ENCODE data around the gene NECAB3. TPM values are rescaled to one million over a fixed set of nuclear protein-coding genes. Genes with fewer than 3 reads are reported as not detected.

Gene NECAB3
- total RNA-seq, 1 donor = 4.6 TPM

- no peaks in the 10 kb centered on the region for H3K27me3 ChIP-seq (ENCODE audit: insufficient read depth, low read length)
- H3K9me3 ChIP-seq (ENCODE audit: low read depth, low read length) = no peaks in the 10 kb centered on the region
- H3K4me1 ChIP-seq (ENCODE audit: insufficient read depth, low read length) = peaks cover 22% of the 10 kb centered on the region
- H3K4me3 ChIP-seq (ENCODE audit: low read length) = peak overlapping the region; percentile 38
Measured at GRCh38 chr20:33673410-33674293, 576 bp downstream of the NECAB3 start.

GRCh38 chr20:33673114-33673409 lies 1.2 kb downstream of the NECAB3 start:
- Histone ChIP-seq H3K4me3 (ENCODE audit: low read length) (no peak overlapping the region), H3K27me3 (ENCODE audit: insufficient read depth, low read length) (no peaks in the 10 kb centered on the region), H3K4me1 (ENCODE audit: insufficient read depth, low read length) (peaks cover 23% of the 10 kb centered on the region)

GRCh38 chr20:33672426-33673113 lies 1.7 kb downstream of the NECAB3 start:
- Histone ChIP-seq H3K4me3 (ENCODE audit: low read length) (no peak overlapping the region), H3K4me1 (ENCODE audit: insufficient read depth, low read length) (peaks cover 26% of the 10 kb centered on the region), H3K9me3 (ENCODE audit: low read depth, low read length) (no peaks in the 10 kb centered on the region), H3K27me3 (ENCODE audit: insufficient read depth, low read length) (no peaks in the 10 kb centered on the region)

More at GRCh38 chr20:33673114-33673409, 1.2 kb downstream of the NECAB3 start:
- no peaks in the 10 kb centered on the region for H3K9me3 ChIP-seq (ENCODE audit: low read depth, low read length)

GRCh38 chr20:33671573-33672288 lies 2.5 kb downstream of the NECAB3 start:
- no peaks in the 10 kb centered on the region for H3K27me3 ChIP-seq (ENCODE audit: insufficient read depth, low read length)
- H3K4me1 ChIP-seq (ENCODE audit: insufficient read depth, low read length) = peaks cover 32% of the 10 kb centered on the region
- no peaks in the 10 kb centered on the region for H3K9me3 ChIP-seq (ENCODE audit: low read depth, low read length)
- H3K4me3 ChIP-seq (ENCODE audit: low read length) = no peak overlapping the region

GRCh38 chr20:33670715-33671499 lies 3.3 kb downstream of the NECAB3 start:
- H3K9me3 ChIP-seq (ENCODE audit: low read depth, low read length) = no peaks in the 10 kb centered on the region
- H3K27me3 ChIP-seq (ENCODE audit: insufficient read depth, low read length) = no peaks in the 10 kb centered on the region
- peaks cover 40% of the 10 kb centered on the region for H3K4me1 ChIP-seq (ENCODE audit: insufficient read depth, low read length)
- H3K4me3 ChIP-seq (ENCODE audit: low read length) = no peak overlapping the region

GRCh38 chr20:33669873-33670640 lies 4.2 kb downstream of the NECAB3 start:
- Histone ChIP-seq H3K4me1 (ENCODE audit: insufficient read depth, low read length) (peaks cover 42% of the 10 kb centered on the region), H3K4me3 (ENCODE audit: low read length) (no peak overlapping the region), H3K27me3 (ENCODE audit: insufficient read depth, low read length) (no peaks in the 10 kb centered on the region), H3K9me3 (ENCODE audit: low read depth, low read length) (no peaks in the 10 kb centered on the region)

GRCh38 chr20:33669224-33669623 lies 5.0 kb downstream of the NECAB3 start:
- Histone ChIP-seq H3K9me3 (ENCODE audit: low read depth, low read length) (no peaks in the 10 kb centered on the region), H3K4me1 (ENCODE audit: insufficient read depth, low read length) (peaks cover 43% of the 10 kb centered on the region), H3K4me3 (ENCODE audit: low read length) (no peak overlapping the region), H3K27me3 (ENCODE audit: insufficient read depth, low read length) (no peaks in the 10 kb centered on the region)

- H3K9me3 ChIP-seq (ENCODE audit: low read depth, low read length) = no peaks in the 10 kb centered on the region
- no peaks in the 10 kb centered on the region for H3K27me3 ChIP-seq (ENCODE audit: insufficient read depth, low read length)
- peaks cover 44% of the 10 kb centered on the region for H3K4me1 ChIP-seq (ENCODE audit: insufficient read depth, low read length)
- H3K4me3 ChIP-seq (ENCODE audit: low read length) = no peak overlapping the region
Measured at GRCh38 chr20:33668466-33669155, 5.6 kb downstream of the NECAB3 start.

- H3K9me3 ChIP-seq (ENCODE audit: low read depth, low read length) = no peaks in the 10 kb centered on the region
- H3K27me3 ChIP-seq (ENCODE audit: insufficient read depth, low read length) = no peaks in the 10 kb centered on the region
- peak overlapping the region; percentile 35 for H3K4me3 ChIP-seq (ENCODE audit: low read length)
- H3K4me1 ChIP-seq (ENCODE audit: insufficient read depth, low read length) = peaks cover 42% of the 10 kb centered on the region
Measured at GRCh38 chr20:33667676-33668465, 6.4 kb downstream of the NECAB3 start.

GRCh38 chr20:33667245-33667675 lies 7.0 kb downstream of the NECAB3 start:
- peaks cover 47% of the 10 kb centered on the region for H3K4me1 ChIP-seq (ENCODE audit: insufficient read depth, low read length)
- no peaks in the 10 kb centered on the region for H3K9me3 ChIP-seq (ENCODE audit: low read depth, low read length)
- no peaks in the 10 kb centered on the region for H3K27me3 ChIP-seq (ENCODE audit: insufficient read depth, low read length)
- peak overlapping the region; percentile 35 for H3K4me3 ChIP-seq (ENCODE audit: low read length)

- no peaks in the 10 kb centered on the region for H3K27me3 ChIP-seq (ENCODE audit: insufficient read depth, low read length)
- H3K4me3 ChIP-seq (ENCODE audit: low read length) = peak within 1 kb of the TSS; percentile 35
- peaks cover 47% of the 10 kb centered on the region for H3K4me1 ChIP-seq (ENCODE audit: insufficient read depth, low read length)
- H3K9me3 ChIP-seq (ENCODE audit: low read depth, low read length) = no peaks in the 10 kb centered on the region
Measured at GRCh38 chr20:33666293-33667244, 7.7 kb downstream of the NECAB3 start, which contains the start of gene ACTL10. Gene ACTL10 (plus strand): TSS chr20:33666943. CDS start chr20:33667498, 555 bp downstream.

GRCh38 chr20:33664762-33665144 lies 9.5 kb downstream of the NECAB3 start:
- Histone ChIP-seq H3K27me3 (ENCODE audit: insufficient read depth, low read length) (no peaks in the 10 kb centered on the region), H3K4me1 (ENCODE audit: insufficient read depth, low read length) (peaks cover 47% of the 10 kb centered on the region)

More at GRCh38 chr20:33664762-33665144, 9.5 kb downstream of the NECAB3 start:
- no peaks in the 10 kb centered on the region for H3K9me3 ChIP-seq (ENCODE audit: low read depth, low read length)
- no peak overlapping the region for H3K4me3 ChIP-seq (ENCODE audit: low read length)
